GM23338 (cell line): ENCODE measurements around the gene OVOL3.

Experiments used
- EZH2 ChIP-seq: fragments of 200-600 bp; sonication (generic); IDR thresholded peaks from one replicate; pipeline ENCODE4 v1.8.0; 2017; ENCODE audit warnings: antibody characterized with exemption, mild to moderate bottlenecking, low read depth; ENCODE audit not compliant: unreplicated experiment
- EZH2phosphoT487 ChIP-seq: fragments of 200-600 bp; sonication (generic); IDR thresholded peaks from one replicate; pipeline ENCODE4 v1.8.1; 2018; ENCODE audit warnings: antibody characterized with exemption; ENCODE audit not compliant: unreplicated experiment
- JUNB ChIP-seq: IDR thresholded peaks from one replicate; pipeline ENCODE4 v1.6.1; 2016; ENCODE audit warnings: antibody characterized with exemption; ENCODE audit not compliant: unreplicated experiment
- POLR2AphosphoS5 ChIP-seq: IDR thresholded peaks from 2 replicates; pipeline ENCODE4 v1.6.1; 2016; ENCODE audit warnings: antibody characterized with exemption, low read depth
- STAT1 ChIP-seq: IDR thresholded peaks from one replicate; pipeline ENCODE4 v1.6.1; 2016; ENCODE audit warnings: antibody characterized with exemption; ENCODE audit not compliant: unreplicated experiment
- ZNF114 ChIP-seq: fragments of 250-450 bp; sonication (Bioruptor Pico); IDR thresholded peaks from 2 replicates; pipeline ENCODE4 v1.5.0; 2020; ENCODE audit warnings: mild to moderate bottlenecking, moderate library complexity
- TF ChIP-seq, protein P1 (sequence below), 2 experiments: fragments of 200-600 bp in 1 of 2; sonication (generic) in 1 of 2; conservative IDR thresholded peaks; 2 replicates each; pipeline versions ENCODE4 v1.5.1 to v1.6.1; 2016 to 2017; ENCODE audit warnings: antibody characterized with exemption in 2 of 2, low read depth in 2 of 2, mild to moderate bottlenecking in 2 of 2, moderate library complexity in 1 of 2
- TF ChIP-seq, protein P2 (sequence below): IDR thresholded peaks from one replicate; pipeline ENCODE4 v1.6.1; 2018; ENCODE audit warnings: antibody characterized with exemption; ENCODE audit not compliant: unreplicated experiment

DNA sequence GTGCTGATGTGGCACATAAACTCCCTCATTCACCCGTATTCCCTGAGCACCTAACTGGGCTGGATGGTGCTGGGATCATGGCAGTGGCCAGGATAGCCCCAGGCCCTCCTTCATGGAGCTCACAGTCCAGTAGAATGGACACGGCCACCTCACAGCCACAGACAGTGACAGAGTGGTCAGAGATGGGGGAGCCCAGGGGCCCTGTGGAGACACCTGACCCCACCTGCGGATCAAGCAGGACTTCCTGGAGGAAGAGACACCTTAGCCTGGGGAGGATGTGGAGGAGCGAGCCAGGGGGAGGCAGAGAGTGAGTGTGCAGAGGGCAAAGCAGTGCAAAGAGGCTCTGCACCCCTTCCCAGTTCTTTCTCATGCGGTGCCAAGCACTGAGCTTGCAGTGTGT is 21.1 kb upstream of the OVOL3 start:
- TF ChIP-seq, protein P1, sequence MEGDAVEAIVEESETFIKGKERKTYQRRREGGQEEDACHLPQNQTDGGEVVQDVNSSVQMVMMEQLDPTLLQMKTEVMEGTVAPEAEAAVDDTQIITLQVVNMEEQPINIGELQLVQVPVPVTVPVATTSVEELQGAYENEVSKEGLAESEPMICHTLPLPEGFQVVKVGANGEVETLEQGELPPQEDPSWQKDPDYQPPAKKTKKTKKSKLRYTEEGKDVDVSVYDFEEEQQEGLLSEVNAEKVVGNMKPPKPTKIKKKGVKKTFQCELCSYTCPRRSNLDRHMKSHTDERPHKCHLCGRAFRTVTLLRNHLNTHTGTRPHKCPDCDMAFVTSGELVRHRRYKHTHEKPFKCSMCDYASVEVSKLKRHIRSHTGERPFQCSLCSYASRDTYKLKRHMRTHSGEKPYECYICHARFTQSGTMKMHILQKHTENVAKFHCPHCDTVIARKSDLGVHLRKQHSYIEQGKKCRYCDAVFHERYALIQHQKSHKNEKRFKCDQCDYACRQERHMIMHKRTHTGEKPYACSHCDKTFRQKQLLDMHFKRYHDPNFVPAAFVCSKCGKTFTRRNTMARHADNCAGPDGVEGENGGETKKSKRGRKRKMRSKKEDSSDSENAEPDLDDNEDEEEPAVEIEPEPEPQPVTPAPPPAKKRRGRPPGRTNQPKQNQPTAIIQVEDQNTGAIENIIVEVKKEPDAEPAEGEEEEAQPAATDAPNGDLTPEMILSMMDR (conservative IDR thresholded peaks at IDR 0.05; ENCODE audit: low read depth in 2 of 2), result no peak
- no peak for TF ChIP-seq EZH2phosphoT487
- no peak for TF ChIP-seq ZNF114 (CRISPR knock-in tag)
- TF ChIP-seq EZH2, result no peak
- TF ChIP-seq POLR2AphosphoS5, result no peak
- no peak for TF ChIP-seq STAT1
- TF ChIP-seq, protein P2, sequence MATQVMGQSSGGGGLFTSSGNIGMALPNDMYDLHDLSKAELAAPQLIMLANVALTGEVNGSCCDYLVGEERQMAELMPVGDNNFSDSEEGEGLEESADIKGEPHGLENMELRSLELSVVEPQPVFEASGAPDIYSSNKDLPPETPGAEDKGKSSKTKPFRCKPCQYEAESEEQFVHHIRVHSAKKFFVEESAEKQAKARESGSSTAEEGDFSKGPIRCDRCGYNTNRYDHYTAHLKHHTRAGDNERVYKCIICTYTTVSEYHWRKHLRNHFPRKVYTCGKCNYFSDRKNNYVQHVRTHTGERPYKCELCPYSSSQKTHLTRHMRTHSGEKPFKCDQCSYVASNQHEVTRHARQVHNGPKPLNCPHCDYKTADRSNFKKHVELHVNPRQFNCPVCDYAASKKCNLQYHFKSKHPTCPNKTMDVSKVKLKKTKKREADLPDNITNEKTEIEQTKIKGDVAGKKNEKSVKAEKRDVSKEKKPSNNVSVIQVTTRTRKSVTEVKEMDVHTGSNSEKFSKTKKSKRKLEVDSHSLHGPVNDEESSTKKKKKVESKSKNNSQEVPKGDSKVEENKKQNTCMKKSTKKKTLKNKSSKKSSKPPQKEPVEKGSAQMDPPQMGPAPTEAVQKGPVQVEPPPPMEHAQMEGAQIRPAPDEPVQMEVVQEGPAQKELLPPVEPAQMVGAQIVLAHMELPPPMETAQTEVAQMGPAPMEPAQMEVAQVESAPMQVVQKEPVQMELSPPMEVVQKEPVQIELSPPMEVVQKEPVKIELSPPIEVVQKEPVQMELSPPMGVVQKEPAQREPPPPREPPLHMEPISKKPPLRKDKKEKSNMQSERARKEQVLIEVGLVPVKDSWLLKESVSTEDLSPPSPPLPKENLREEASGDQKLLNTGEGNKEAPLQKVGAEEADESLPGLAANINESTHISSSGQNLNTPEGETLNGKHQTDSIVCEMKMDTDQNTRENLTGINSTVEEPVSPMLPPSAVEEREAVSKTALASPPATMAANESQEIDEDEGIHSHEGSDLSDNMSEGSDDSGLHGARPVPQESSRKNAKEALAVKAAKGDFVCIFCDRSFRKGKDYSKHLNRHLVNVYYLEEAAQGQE, result no peak
- no peak for TF ChIP-seq JUNB
